ENCODE results near the gene ADGRV1. TPM values are rescaled to one million over a fixed set of nuclear protein-coding genes. Genes with fewer than 3 reads are reported as not detected.

ADGRV1 gene
- total RNA-seq, 1 experiment from 2014 or later: 64.8 TPM

DNA sequence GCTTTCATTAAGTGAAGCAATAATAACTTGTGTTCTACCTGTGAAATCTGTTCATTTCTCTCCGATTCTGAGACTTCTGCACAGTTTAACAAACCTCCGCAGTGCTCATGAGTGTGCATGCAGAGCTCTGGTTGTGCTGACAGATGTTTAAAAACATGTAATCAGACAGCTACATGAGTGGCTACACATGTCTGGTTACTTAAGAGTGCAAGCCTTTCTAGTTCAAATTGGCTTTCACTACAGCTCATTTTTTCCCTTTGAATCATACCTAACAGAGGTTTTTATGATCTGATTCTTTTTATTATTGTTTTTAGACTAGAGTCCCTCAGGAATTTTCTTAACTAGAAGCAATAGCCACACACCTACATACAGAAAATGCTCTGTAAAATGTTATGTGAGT, 514.3 kb downstream of the ADGRV1 start:
- H3K9me3 Mint-ChIP-seq: no peaks in the 10 kb centered on the region
- no peak overlapping the region for H2BK15ac ChIP-seq (ENCODE audit: low read depth, low read length)
- TF ChIP-seq, protein P1, sequence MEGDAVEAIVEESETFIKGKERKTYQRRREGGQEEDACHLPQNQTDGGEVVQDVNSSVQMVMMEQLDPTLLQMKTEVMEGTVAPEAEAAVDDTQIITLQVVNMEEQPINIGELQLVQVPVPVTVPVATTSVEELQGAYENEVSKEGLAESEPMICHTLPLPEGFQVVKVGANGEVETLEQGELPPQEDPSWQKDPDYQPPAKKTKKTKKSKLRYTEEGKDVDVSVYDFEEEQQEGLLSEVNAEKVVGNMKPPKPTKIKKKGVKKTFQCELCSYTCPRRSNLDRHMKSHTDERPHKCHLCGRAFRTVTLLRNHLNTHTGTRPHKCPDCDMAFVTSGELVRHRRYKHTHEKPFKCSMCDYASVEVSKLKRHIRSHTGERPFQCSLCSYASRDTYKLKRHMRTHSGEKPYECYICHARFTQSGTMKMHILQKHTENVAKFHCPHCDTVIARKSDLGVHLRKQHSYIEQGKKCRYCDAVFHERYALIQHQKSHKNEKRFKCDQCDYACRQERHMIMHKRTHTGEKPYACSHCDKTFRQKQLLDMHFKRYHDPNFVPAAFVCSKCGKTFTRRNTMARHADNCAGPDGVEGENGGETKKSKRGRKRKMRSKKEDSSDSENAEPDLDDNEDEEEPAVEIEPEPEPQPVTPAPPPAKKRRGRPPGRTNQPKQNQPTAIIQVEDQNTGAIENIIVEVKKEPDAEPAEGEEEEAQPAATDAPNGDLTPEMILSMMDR (conservative IDR thresholded peaks at IDR 0.05): no peak
- no peak overlapping the region for H3K27ac Mint-ChIP-seq
- no peak overlapping the region for H3K9ac ChIP-seq (ENCODE audit: extremely low read depth, insufficient read length, low read length)
- no peak overlapping the region for H3K27ac ChIP-seq (ENCODE audit: insufficient read length, low read depth, low read length)
- no peaks in the 10 kb centered on the region for H3K79me1 ChIP-seq (ENCODE audit: insufficient read depth, low read depth, low read length, poor library complexity, severe bottlenecking)
- no peaks in the 10 kb centered on the region for H4K20me1 ChIP-seq (ENCODE audit: control insufficient read depth, insufficient read depth, insufficient read length)
- no peak overlapping the region for H3K23ac ChIP-seq (ENCODE audit: insufficient read length, low read depth, low read length)
- no peak overlapping the region for H3K56ac ChIP-seq (ENCODE audit: insufficient read length, low read depth, low read length)
- H2BK5ac ChIP-seq (ENCODE audit: insufficient read length, low read length): no peak overlapping the region
- H4K5ac ChIP-seq (ENCODE audit: insufficient read length, low read depth, low read length): no peak overlapping the region
- no peak overlapping the region for H2BK20ac ChIP-seq (ENCODE audit: low read depth, low read length, poor library complexity, severe bottlenecking)
- H3K4me2 ChIP-seq (ENCODE audit: insufficient read depth, insufficient read length, low read length): no peak overlapping the region
- no peak overlapping the region for H3T11ph ChIP-seq (ENCODE audit: low read length)
- no peak overlapping the region for H2AFZ ChIP-seq (ENCODE audit: low read length)
- H2BK12ac ChIP-seq (ENCODE audit: insufficient read length, low read depth, low read length): no peak overlapping the region
- no peak overlapping the region for H3K18ac ChIP-seq (ENCODE audit: insufficient read length, low read depth, low read length)
- no peaks in the 10 kb centered on the region for H3K23me2 ChIP-seq (ENCODE audit: insufficient read length, low read depth, low read length, poor library complexity, severe bottlenecking)
- no peak overlapping the region for H2AK5ac ChIP-seq (ENCODE audit: insufficient read length, low read length)
- no peak overlapping the region for H3K4me3 Mint-ChIP-seq
- no CpG with 5 or more reads among the region's 2 CpGs for WGBS (ENCODE audit: extremely low coverage, insufficient read length, low lambda C conversion rate)
- H3K79me2 ChIP-seq (ENCODE audit: insufficient read depth, low read length): 0 out of 2 replicates have a peak, but pooled peaks cover 1% of the 10 kb centered on the region
- H2BK120ac ChIP-seq (ENCODE audit: low read depth, low read length, poor library complexity, severe bottlenecking): no peak overlapping the region
- no peak overlapping the region for H3K4ac ChIP-seq (ENCODE audit: low read depth, low read length)
- H3K4me1 ChIP-seq (ENCODE audit: insufficient read depth, low read length): no peaks in the 10 kb centered on the region
- H3K36me3 Mint-ChIP-seq (ENCODE audit: insufficient read depth in 1 of 3, low read depth in 3 of 3): peaks cover 5 to 18% (median 13%) of the 10 kb centered on the region in 3 experiments; a peak in 6 of 7 replicates
- H3K4me1 Mint-ChIP-seq: no peaks in the 10 kb centered on the region
- no peak for DNase-seq
- no peaks in the 10 kb centered on the region for H3K27me3 Mint-ChIP-seq (ENCODE audit: low read depth)
- H4K8ac ChIP-seq (replicated peaks; ENCODE audit: insufficient read length, low read depth, low read length): no peak overlapping the region
- H4K91ac ChIP-seq (ENCODE audit: insufficient read length, low read depth, low read length): no peak overlapping the region
- no peak overlapping the region for H3K14ac ChIP-seq (ENCODE audit: insufficient read depth, low read length)
- H3K27me3 ChIP-seq (ENCODE audit: insufficient read depth, low read length): no peaks in the 10 kb centered on the region
- no peaks in the 10 kb centered on the region for H3K9me3 ChIP-seq (ENCODE audit: control insufficient read depth, low read depth, low read length)

Data from H9 (cell line).